K562 (cell line): ENCODE measurements around the gene PNKD. TPM values are rescaled to one million over a fixed set of nuclear protein-coding genes. Genes with fewer than 3 reads are reported as not detected.
A peak's percentile ranks its signal among the peaks of the same experiment; 100 is the strongest.

Source experiments
- ATAC-seq: fragments of 200-7000 bp; cut with Tn5 transposase; 3 replicates; pipeline ENCODE4 v1.9.1; 2020; ENCODE audit warnings: moderate library complexity
- BruUV-seq: library from RNA; stranded (reverse); fragments of 400-500 nt; replicated peaks from 2 replicates; lab custom pipeline; 2021; lab: Mats Ljungman, UMichigan
- CTCF ChIA-PET: fragments of 300-600 bp; formaldehyde crosslinking; extraction: SDS; loops from one replicate; lab custom pipeline; 2021; ENCODE audit warnings: low intra/inter-chr PET ratio; lab: Yijun Ruan, JAX
- POLR2A ChIA-PET: fragments of 300-600, 350-650 bp; sonication (Branson Sonifier 250); formaldehyde crosslinking; extraction: SDS; loops from one replicate; lab custom pipeline; 2021; ENCODE audit warnings: antibody characterized with exemption, inconsistent platforms; lab: Yijun Ruan, JAX
- DNase-seq, 4 experiments: peaks; one replicate each; pipeline versions ENCODE4 v3.0.0 to v3.0.0-alpha.2; 2011 to 2018; ENCODE audit warnings: low spot score in 3 of 4, mixed read lengths in 3 of 4; ENCODE audit errors: extremely low read depth in 1 of 4
- FAIRE-seq: peaks from 2 replicates; lab custom pipeline; 2011; peaks lifted over from hg19 to GRCh38; lab: Jason Lieb, UNC
- H2AFZ ChIP-seq: 2 replicates; pipeline ENCODE4 v1.6.0; 2011; ENCODE audit warnings: low read depth, low read length, control low read depth, inconsistent platforms
- H3K27ac ChIP-seq: fragments of 200-600 bp; 3 replicates; pipeline ENCODE4 v1.8.0; 2011; ENCODE audit warnings: low read depth, mild to moderate bottlenecking, control low read depth, inconsistent platforms, low read length, moderate library complexity, mixed read lengths; ENCODE audit errors: extremely low read depth
- H3K27me3 ChIP-seq, 2 experiments: fragments of 300-600 bp in 1 of 2; 2 replicates in 1 of 2; 3 replicates in 1 of 2; pipeline versions ENCODE4 v1.6.0 to v1.8.0; 2011; ENCODE audit warnings: inconsistent platforms in 2 of 2, low read length in 2 of 2, mild to moderate bottlenecking in 1 of 2, mixed read lengths in 1 of 2, moderate library complexity in 1 of 2; ENCODE audit not compliant: control insufficient read depth in 2 of 2, insufficient read depth in 2 of 2
- H3K36me3 ChIP-seq: fragments of 300-600 bp; 3 replicates; pipeline ENCODE4 v1.8.0; 2011; ENCODE audit warnings: mild to moderate bottlenecking, low read length, inconsistent platforms; ENCODE audit not compliant: control insufficient read depth, insufficient read depth
- H3K4me1 ChIP-seq, 2 experiments: fragments of 200-600 bp in 1 of 2; replicated peaks in 1 of 2; 2 replicates in 1 of 2; 3 replicates in 1 of 2; pipeline versions ENCODE4 v1.5.1 to v1.8.0; 2011; ENCODE audit warnings: inconsistent platforms in 2 of 2, low read length in 2 of 2, mild to moderate bottlenecking in 1 of 2, mixed read lengths in 1 of 2, moderate library complexity in 1 of 2; ENCODE audit not compliant: control insufficient read depth in 2 of 2, insufficient read depth in 2 of 2
- H3K4me2 ChIP-seq: 2 replicates; pipeline ENCODE4 v1.6.1; 2011; ENCODE audit warnings: low read length, control low read depth, inconsistent platforms, mixed read lengths; ENCODE audit not compliant: insufficient read depth
- H3K4me3 ChIP-seq: fragments of 200-600 bp; sonication (generic), shearing (Covaris generic); 2 replicates; pipeline ENCODE4 v1.5.1; 2016; ENCODE audit warnings: control low read depth, inconsistent platforms
- H3K79me2 ChIP-seq: fragments of 200-600 bp; 3 replicates; pipeline ENCODE4 v1.8.0; 2011; ENCODE audit warnings: low read length, inconsistent platforms; ENCODE audit not compliant: control insufficient read depth, insufficient read depth
- H3K9ac ChIP-seq, 2 experiments: 2 replicates each; pipeline versions ENCODE4 v1.6.0 to v1.6.1; 2011; ENCODE audit warnings: low read depth in 2 of 2, low read length in 2 of 2, control low read depth in 1 of 2, inconsistent platforms in 1 of 2, mild to moderate bottlenecking in 1 of 2, mixed read lengths in 1 of 2; ENCODE audit not compliant: insufficient read depth in 1 of 2
- H3K9me1 ChIP-seq: one replicate; pipeline ENCODE4 v1.6.0; 2011; ENCODE audit warnings: inconsistent platforms, mild to moderate bottlenecking, low read length, moderate library complexity; ENCODE audit not compliant: control insufficient read depth, insufficient read depth
- H3K9me3 ChIP-seq: replicated peaks from 2 replicates; pipeline ENCODE4 v1.5.1; 2011; ENCODE audit warnings: low read depth, low read length, inconsistent platforms; ENCODE audit not compliant: control insufficient read depth, insufficient read depth
- H4K20me1 ChIP-seq: replicated peaks from 2 replicates; pipeline ENCODE4 v1.6.1; 2011; ENCODE audit warnings: low read length, inconsistent platforms, mixed read lengths; ENCODE audit not compliant: control insufficient read depth, insufficient read depth
- ETV1 ChIP-seq: fragments of 450-650 bp; conservative IDR thresholded peaks from 2 replicates; pipeline ENCODE4 v1.6.1; 2016; ENCODE audit warnings: missing genetic modification characterization, control low read depth, low read depth, missing compliant biosample characterization
- SMARCA5 ChIP-seq: fragments of 450-650 bp; IDR thresholded peaks from 2 replicates; pipeline ENCODE4 v1.6.1; 2016
- TSC22D4 ChIP-seq: fragments of 450-650 bp; IDR thresholded peaks from 2 replicates; pipeline ENCODE4 v1.6.1; 2016; ENCODE audit warnings: missing genetic modification characterization, missing biosample characterization, control low read depth
- ZC3H4 ChIP-seq: sonication (generic); formaldehyde crosslinking; IDR thresholded peaks from 2 replicates; pipeline ENCODE4 v1.9.0; 2021; ENCODE audit warnings: missing genetic modification reagents, borderline replicate concordance
- WGBS: fragments of 100-300 bp; shearing (Covaris generic); methylation state at CpG from one replicate; pipeline ENCODE4 v1.1.6; 2016; ENCODE audit warnings: low coverage, mixed read lengths; ENCODE audit not compliant: insufficient coverage; ENCODE audit errors: missing lambda C conversion rate; 5-methylcytosine and 5-hydroxymethylcytosine counted together
- in situ Hi-C: fragments of 300-500 bp; cut with MboI; formaldehyde crosslinking; loops from 4 replicates; pipeline ENCODE4 v1.15.0; 2018; ENCODE audit warnings: inconsistent platforms, mixed read lengths
- intact Hi-C: fragments of 100-400 bp; cut with micrococcal nuclease; formaldehyde crosslinking; loops from 2 replicates; pipeline ENCODE4 v1.14.2; 2022
- polyA plus RNA-seq, 8 experiments: library from polyadenylated mRNA; depleted of rRNA in 4 of 8; stranded (reverse) in 5 of 8; unstranded in 3 of 8; fragments of >200 nt; fragmentation: Nextera tagmentation in 2 of 8; fragmentation: Illumina TruSeq in 1 of 8; extraction: Ambion mirVana in 2 of 8; extraction: Trizol in 1 of 8; gene quantifications; 2 replicates each; pipeline versions ENCODE4 v1.2.1 to v1.2.3, GENCODE V29; 2011 to 2014; ENCODE audit warnings: inconsistent platforms in 1 of 8, missing spikeins in 1 of 8
- total RNA-seq, 7 experiments: library from RNA; depleted of rRNA in 6 of 7; stranded (reverse); fragments of >200 nt in 6 of 7; fragmentation: Illumina TruSeq in 2 of 7; extraction: Trizol in 2 of 7; gene quantifications; 2 replicates each; pipeline versions ENCODE4 v1.2.1 to v1.2.3, GENCODE V29; 2011 to 2021; ENCODE audit warnings: low replicate concordance in 1 of 7
- TF ChIP-seq, protein P1 (sequence below), 2 experiments: fragments of 450-650 bp in 1 of 2; sonication (generic) in 1 of 2; formaldehyde crosslinking in 1 of 2; IDR thresholded peaks in 1 of 2; conservative IDR thresholded peaks in 1 of 2; 2 replicates each; pipeline versions ENCODE4 v1.6.1 to v1.8.1; 2016 to 2023; ENCODE audit warnings: mild to moderate bottlenecking in 2 of 2, moderate library complexity in 2 of 2, inconsistent platforms in 1 of 2, missing genetic modification reagents in 1 of 2

The PNKD gene
- total and polyA plus RNA-seq, 9 of the 15 experiments (the other 6 are each of a cell fraction or from before 2014, with no cell fraction given) = 26.0 to 105 (median 60.1) TPM

DNA sequence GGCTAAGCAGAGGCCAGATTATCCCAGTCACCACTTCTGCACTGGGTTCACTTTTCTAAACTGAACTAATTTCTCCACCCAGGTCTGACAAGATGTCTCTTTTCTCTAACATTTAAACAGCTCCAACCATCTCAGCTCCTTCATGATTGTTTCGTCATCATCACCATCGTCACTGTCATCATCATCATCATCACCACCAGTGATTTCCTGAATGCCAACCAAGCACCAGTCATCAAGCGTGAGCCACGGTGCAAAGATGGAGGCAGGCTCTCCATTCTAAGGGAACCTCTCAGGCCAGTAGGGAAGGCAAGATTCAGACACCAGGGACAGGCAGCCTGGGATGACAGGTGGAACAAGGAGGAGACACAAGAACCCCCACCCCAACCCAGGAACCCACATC lies 47.5 kb downstream of the PNKD start:
- no peaks in the 10 kb centered on the region for H3K36me3 ChIP-seq
- no peak overlapping the region for H3K4me2 ChIP-seq
- CTCF ChIA-PET = no interaction called here
- DNase-seq = no peak
- no peak for FAIRE-seq
- no peak for ATAC-seq
- no TSS peak for BruUV-seq
- in situ Hi-C loops (no loop called here), intact Hi-C loops (no loop called here)
- POLR2A ChIA-PET = no interaction called here
- H3K27me3 ChIP-seq = no peaks in the 10 kb centered on the region
- no peak overlapping the region for H3K27ac ChIP-seq
- H3K79me2 ChIP-seq = no peaks in the 10 kb centered on the region
- H4K20me1 ChIP-seq = no peaks in the 10 kb centered on the region
- no peak overlapping the region for H3K9ac ChIP-seq
- H3K4me1 ChIP-seq = peaks cover 16 to 28% of the 10 kb centered on the region in 2 experiments
- no peak overlapping the region for H2AFZ ChIP-seq
- TF ChIP-seq, protein P1, sequence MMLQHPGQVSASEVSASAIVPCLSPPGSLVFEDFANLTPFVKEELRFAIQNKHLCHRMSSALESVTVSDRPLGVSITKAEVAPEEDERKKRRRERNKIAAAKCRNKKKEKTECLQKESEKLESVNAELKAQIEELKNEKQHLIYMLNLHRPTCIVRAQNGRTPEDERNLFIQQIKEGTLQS (IDR thresholded peaks at IDR 0.05) = peak; percentile 27; the same call in 1 of the 2 replicates
- TF ChIP-seq, protein P1 (CRISPR knock-in tag; conservative IDR thresholded peaks at IDR 0.05) = no peak
- no peak for TF ChIP-seq ETV1 (tag)
- no peak overlapping the region for H3K4me3 ChIP-seq
- peaks cover 4% of the 10 kb centered on the region for H3K9me1 ChIP-seq
- H3K9me3 ChIP-seq = no peaks in the 10 kb centered on the region
- WGBS = 83% methylated on average over 3 of the region's 4 CpGs

DNA sequence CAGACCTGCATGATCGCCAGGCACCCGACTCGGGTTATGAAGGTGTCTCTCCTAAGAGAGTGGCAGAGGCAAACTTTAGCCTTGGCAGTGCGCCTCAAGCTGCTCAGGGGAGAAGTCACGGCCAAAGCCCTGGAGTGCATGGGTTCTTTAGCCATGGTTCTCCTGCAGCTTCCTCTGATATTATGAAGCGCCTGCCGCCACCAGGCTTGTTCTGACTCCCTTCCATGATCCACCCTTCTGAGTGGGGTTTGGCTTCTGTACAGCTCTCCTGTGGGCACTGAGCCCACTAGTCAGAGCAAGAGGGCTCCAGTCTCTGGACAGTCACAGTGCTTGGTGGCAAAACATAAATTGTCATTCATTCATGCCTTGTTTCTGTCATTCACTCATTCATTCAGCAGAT lies 47.9 kb downstream of the PNKD start:
- ATAC-seq (no peak), DNase-seq (no peak)
- Histone ChIP-seq H3K9me3 (no peaks in the 10 kb centered on the region), H4K20me1 (no peaks in the 10 kb centered on the region), H3K36me3 (no peaks in the 10 kb centered on the region), H3K9ac (no peak overlapping the region), H3K4me1 (peaks cover 20 to 28% of the 10 kb centered on the region in 2 experiments), H3K4me2 (no peak overlapping the region)
- POLR2A ChIA-PET = no interaction called here
- 80% methylated on average over 2 of the region's 7 CpGs for WGBS
- TF ChIP-seq TSC22D4 = no peak
- TF ChIP-seq SMARCA5 = no peak
- TF ChIP-seq ZC3H4 (CRISPR knock-in tag) = no peak
- TF ChIP-seq, all 486 proteins: peak for 0
- Histone ChIP-seq H3K9me1 (peaks cover 4% of the 10 kb centered on the region), H2AFZ (no peak overlapping the region), H3K79me2 (no peaks in the 10 kb centered on the region), H3K27me3 (no peaks in the 10 kb centered on the region), H3K27ac (no peak overlapping the region), H3K4me3 (no peak overlapping the region)
- CTCF ChIA-PET = no interaction called here
- intact Hi-C loops (no loop called here), in situ Hi-C loops (no loop called here)
- BruUV-seq = no TSS peak
- no peak for FAIRE-seq
